ENCODE data around the gene TMEM59. TPM values are rescaled to one million over a fixed set of nuclear protein-coding genes. Genes with fewer than 3 reads are reported as not detected.

TMEM59 gene
- total and polyA plus RNA-seq, 12 donors = 98.2 to 474 (median 342) TPM

- peaks cover 0 to 51% (median 19%) of the 10 kb centered on the region in 7 donors for H3K27me3 ChIP-seq
Observed at GRCh38 chr1:54012008-54012325, 41.0 kb downstream of the TMEM59 start.

GRCh38 chr1:54011316-54012007, 41.5 kb downstream of the TMEM59 start:
- intact Hi-C loops (cut with DNase I) = no loop called here
- 81 to 85% methylated on average over 9 of the region's 9 CpGs for WGBS, 2 donors
- no peak for TF ChIP-seq CTCF (IDR thresholded peaks at IDR 0.05)

More at GRCh38 chr1:54012008-54012325, 41.0 kb downstream of the TMEM59 start:
- TF ChIP-seq CTCF (IDR thresholded peaks at IDR 0.05) = no peak
- H3K27ac ChIP-seq = no peak overlapping the region
- DNase-seq (no peak), ATAC-seq (no peak)
- no peaks in the 10 kb centered on the region for H3K9me3 ChIP-seq
- intact Hi-C loops (cut with DNase I) = no loop called here
- WGBS, 2 donors = 86 to 90% methylated on average over 9 of the region's 9 CpGs
- no peaks in the 10 kb centered on the region for H3K36me3 ChIP-seq
- H3K4me3 ChIP-seq = no peak overlapping the region
- H3K4me1 ChIP-seq = no peaks in the 10 kb centered on the region

GRCh38 chr1:54010415-54011117, 42.4 kb downstream of the TMEM59 start:
- Histone ChIP-seq H3K9me3 (no peaks in the 10 kb centered on the region), H3K36me3 (no peaks in the 10 kb centered on the region), H3K27me3 (peaks cover 0 to 43% (median 16%) of the 10 kb centered on the region in 7 donors), H3K4me1 (no peaks in the 10 kb centered on the region), H3K4me3 (no peak overlapping the region), H3K27ac (no peak overlapping the region)
- TF ChIP-seq CTCF (IDR thresholded peaks at IDR 0.05) = no peak
- no peak for DNase-seq
- intact Hi-C loops (cut with DNase I) = no loop called here
- ATAC-seq = no peak
- WGBS, 2 donors = 58 to 72% methylated on average over 5 of the region's 5 CpGs

More at GRCh38 chr1:54011316-54012007, 41.5 kb downstream of the TMEM59 start:
- no peak for DNase-seq
- no peak for ATAC-seq
- H3K9me3 ChIP-seq = no peaks in the 10 kb centered on the region
- H3K4me3 ChIP-seq = no peak overlapping the region
- H3K27me3 ChIP-seq = peaks cover 0 to 50% (median 16%) of the 10 kb centered on the region in 7 donors
- no peak overlapping the region for H3K27ac ChIP-seq
- H3K4me1 ChIP-seq = no peaks in the 10 kb centered on the region
- H3K36me3 ChIP-seq = no peaks in the 10 kb centered on the region

- peaks cover 0 to 32% (median 14%) of the 10 kb centered on the region in 7 donors for H3K27me3 ChIP-seq
- no peak for TF ChIP-seq CTCF (IDR thresholded peaks at IDR 0.05)
- H3K36me3 ChIP-seq = no peaks in the 10 kb centered on the region
- no peaks in the 10 kb centered on the region for H3K4me1 ChIP-seq
- H3K9me3 ChIP-seq = no peaks in the 10 kb centered on the region
- intact Hi-C loops (cut with DNase I) = no loop called here
- no peak overlapping the region for H3K4me3 ChIP-seq
- DNase-seq = no peak
- ATAC-seq = no peak
- no peak overlapping the region for H3K27ac ChIP-seq
- 82 to 86% methylated on average over 4 of the region's 4 CpGs for WGBS, 2 donors
Observed at GRCh38 chr1:54009406-54009805, 43.6 kb downstream of the TMEM59 start.

Data from heart right ventricle (tissue), 16 donors.